Erythroblast (primary cell): Measurements from ENCODE around the gene PLBD2.

Experiments used
- GATA1 ChIP-seq: IDR thresholded peaks from 2 replicates; pipeline ENCODE4 v1.6.1; 2011; ENCODE audit warnings: low read depth, mild to moderate bottlenecking, control low read depth, low read length, moderate library complexity
- POLR2A ChIP-seq: IDR thresholded peaks from 2 replicates; pipeline ENCODE4 v1.6.1; 2011; ENCODE audit warnings: mild to moderate bottlenecking, low read length

DNA sequence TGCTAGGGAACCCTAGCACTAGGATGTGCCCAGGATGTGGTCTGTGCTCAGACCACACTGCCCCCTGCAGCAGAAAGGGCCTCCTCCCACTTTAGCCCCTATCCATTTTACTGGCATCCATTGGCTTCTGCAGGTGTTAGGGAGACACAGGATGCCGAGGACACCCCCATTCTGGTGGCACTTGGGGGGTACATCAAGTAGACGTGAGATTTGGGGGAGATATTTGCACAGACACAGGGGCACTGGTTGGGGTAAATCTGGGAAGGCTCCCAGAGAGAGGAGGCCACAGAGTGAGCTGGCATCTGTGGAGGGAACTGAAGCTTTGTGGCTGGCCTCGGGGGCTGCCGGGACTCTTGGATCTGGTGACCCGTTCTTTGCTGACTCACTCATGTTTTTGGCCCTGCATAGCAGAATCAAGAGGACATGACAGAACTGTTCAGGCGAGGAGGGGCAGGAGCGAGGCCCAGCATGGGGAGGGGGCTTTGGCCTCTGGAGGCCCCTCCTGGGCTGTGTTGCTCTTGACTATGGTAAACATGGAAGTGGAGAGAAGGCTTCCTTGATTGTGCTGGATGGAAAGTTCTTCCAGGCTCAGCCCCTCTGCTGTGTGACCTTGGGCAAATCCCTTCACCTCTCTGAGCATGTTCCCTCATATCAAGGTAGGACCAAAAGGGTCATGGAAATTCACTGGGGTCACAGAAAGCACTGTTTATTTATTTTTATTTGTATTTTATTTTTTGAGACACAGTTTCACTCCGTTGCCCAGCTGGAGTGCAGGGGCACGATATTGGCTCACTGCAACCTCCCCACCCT lies 1.8 kb downstream of the PLBD2 start:
- TF ChIP-seq POLR2A (no peak), GATA1 (no peak)
